Nucleus accumbens (tissue), 56 donors: ENCODE results near the gene SPATA9.

ENCODE experiments used
- DNase-seq, 56 donors: peaks; one replicate each; lab custom pipeline; 2025; lab: John Stamatoyannopoulos, UW

Gene SPATA9

GRCh38 chr5:95682891-95683290 is at the start of gene SPATA9:
SPATA9 (minus strand) TSS chr5:95682991; CDS start chr5:95682854, 137 bp downstream.
- no peak for DNase-seq

- peak in 44 of 56 donors; percentile 8 to 76 (median 57) for DNase-seq
Measured at GRCh38 chr5:95731571-95732554, 49.1 kb upstream of the SPATA9 start.

GRCh38 chr5:95730730-95731570 is 48.2 kb upstream of the SPATA9 start, which contains the start of gene RHOBTB3:
RHOBTB3 (plus strand) TSS chr5:95731336; CDS start chr5:95731683, 347 bp downstream.
- peak; percentile 45 to 94 (median 88) for DNase-seq

- no peak for DNase-seq
Measured at GRCh38 chr5:95730011-95730700, 47.4 kb upstream of the SPATA9 start.

- no peak for DNase-seq
Measured at GRCh38 chr5:95729115-95730010, 46.6 kb upstream of the SPATA9 start.

GRCh38 chr5:95728494-95729114 is 45.8 kb upstream of the SPATA9 start:
- no peak for DNase-seq

- DNase-seq, result no peak
Measured at GRCh38 chr5:95727764-95728191, 45.0 kb upstream of the SPATA9 start.

- no peak for DNase-seq
Measured at GRCh38 chr5:95726811-95727763, 44.3 kb upstream of the SPATA9 start.

- DNase-seq, result no peak
Measured at GRCh38 chr5:95725937-95726810, 43.4 kb upstream of the SPATA9 start.

- no peak for DNase-seq
Measured at GRCh38 chr5:95725071-95725820, 42.5 kb upstream of the SPATA9 start.

GRCh38 chr5:95723632-95724369 is 41.0 kb upstream of the SPATA9 start:
- DNase-seq, result no peak

- DNase-seq, result no peak
Measured at GRCh38 chr5:95721582-95722295, 38.9 kb upstream of the SPATA9 start.

GRCh38 chr5:95720094-95720786 is 37.4 kb upstream of the SPATA9 start:
- DNase-seq, result peak in 1 of 56 donors; percentile 20

- DNase-seq, result no peak
Measured at GRCh38 chr5:95718738-95719137, 35.9 kb upstream of the SPATA9 start.
